HCT116 (cell line): ENCODE results near the gene MOCS1. TPM values are rescaled to one million over a fixed set of nuclear protein-coding genes. Genes with fewer than 3 reads are reported as not detected.

Experiments
- ATAC-seq: fragments of 200-7000 bp; cut with Tn5 transposase; 2 replicates; pipeline ENCODE4 v1.9.1; 2020; ENCODE audit warnings: mild to moderate bottlenecking, moderate library complexity
- BruUV-seq: library from RNA; stranded (reverse); fragments of 400-500 nt; replicated peaks from 2 replicates; lab custom pipeline; 2021; lab: Mats Ljungman, UMichigan
- CTCF ChIA-PET: fragments of 300-600 bp; sonication (Branson Sonifier 250); formaldehyde crosslinking; loops from one replicate; lab custom pipeline; 2021; ENCODE audit warnings: antibody characterized with exemption; lab: Charles Lee
- POLR2A ChIA-PET: fragments of 300-600, 350-600 bp; sonication (Branson Sonifier 250); formaldehyde crosslinking; loops from one replicate; lab custom pipeline; 2021; ENCODE audit warnings: antibody characterized with exemption; lab: Charles Lee
- RAD21 ChIA-PET, 2 experiments: fragments of 300-600 bp; sonication (Branson Sonifier 250); formaldehyde crosslinking; loops; one replicate each; lab custom pipeline; 2023; ENCODE audit warnings: low total read pairs in 2 of 2; ENCODE audit not compliant: uncharacterized antibody in 2 of 2, unreplicated experiment in 2 of 2, low non-redundant PET in 1 of 2; lab: Charles Lee
- DNase-seq: peaks from one replicate; pipeline ENCODE4 v3.0.0-alpha.2; 2010; ENCODE audit warnings: low read depth, low spot score
- H2AFZ ChIP-seq: fragments of 200-600 bp; shearing (Covaris generic), sonication (generic); 2 replicates; pipeline ENCODE4 v1.6.1; 2017; ENCODE audit warnings: low read depth, mixed run types, mixed read lengths, antibody characterized with exemption, low read length; ENCODE audit not compliant: poor library complexity, severe bottlenecking
- H3K27ac ChIP-seq: 2 replicates; pipeline ENCODE4 v1.5.1; 2012; ENCODE audit warnings: low read depth, low read length
- H3K27me3 ChIP-seq: fragments of 200-600 bp; sonication (generic); 2 replicates; pipeline ENCODE4 v1.6.1; 2016; ENCODE audit warnings: mixed run types, low read length, mixed read lengths; ENCODE audit not compliant: insufficient read depth
- H3K36me3 ChIP-seq, 2 experiments: fragments of 200-500 bp in 1 of 2; fragments of 200-600 bp in 1 of 2; sonication (Bioruptor generic) in 1 of 2; sonication (generic) in 1 of 2; 2 replicates each; pipeline versions ENCODE4 v1.5.1 to v1.6.1; 2014 to 2016; ENCODE audit warnings: low read length in 2 of 2, inconsistent platforms in 1 of 2, mixed read lengths in 1 of 2, mixed run types in 1 of 2; ENCODE audit not compliant: insufficient read depth in 2 of 2, control insufficient read depth in 1 of 2
- H3K4me1 ChIP-seq, 2 experiments: fragments of 200-600 bp in 1 of 2; sonication (generic) in 1 of 2; 2 replicates each; pipeline versions ENCODE4 v1.5.1 to v1.6.1; 2012 to 2017; ENCODE audit warnings: low read length in 2 of 2, inconsistent platforms in 1 of 2, mild to moderate bottlenecking in 1 of 2, mixed read lengths in 1 of 2, mixed run types in 1 of 2, moderate library complexity in 1 of 2; ENCODE audit not compliant: insufficient read depth in 2 of 2, control insufficient read depth in 1 of 2
- H3K4me2 ChIP-seq: fragments of 200-600 bp; sonication (generic); 2 replicates; pipeline ENCODE4 v1.6.1; 2017; ENCODE audit warnings: mixed run types, low read length, mixed read lengths
- H3K4me3 ChIP-seq, 2 experiments: fragments of 200-600 bp in 1 of 2; sonication (generic) in 1 of 2; replicated peaks in 1 of 2; 2 replicates each; pipeline ENCODE4 v1.5.1; 2011 to 2016; ENCODE audit warnings: low read length in 2 of 2, control low read depth in 1 of 2, low read depth in 1 of 2, mild to moderate bottlenecking in 1 of 2, mixed read lengths in 1 of 2, mixed run types in 1 of 2
- H3K79me2 ChIP-seq: fragments of 200-600 bp; sonication (generic); 2 replicates; pipeline ENCODE4 v1.6.1; 2017; ENCODE audit warnings: mild to moderate bottlenecking, mixed run types, low read length, moderate library complexity, mixed read lengths; ENCODE audit not compliant: insufficient read depth
- H3K9ac ChIP-seq: fragments of 200-600 bp; sonication (generic); 2 replicates; pipeline ENCODE4 v1.6.1; 2016; ENCODE audit warnings: low read length, mixed read lengths
- H3K9me2 ChIP-seq: fragments of 200-600 bp; sonication (generic), shearing (Covaris generic); 2 replicates; pipeline ENCODE4 v1.6.1; 2017; ENCODE audit warnings: mixed run types, mild to moderate bottlenecking, moderate library complexity; ENCODE audit not compliant: insufficient read depth
- H3K9me3 ChIP-seq, 2 experiments: fragments of 200-500 bp in 1 of 2; fragments of 200-600 bp in 1 of 2; sonication (Bioruptor generic) in 1 of 2; sonication (generic) in 1 of 2; 2 replicates each; pipeline ENCODE4 v1.6.1; 2014 to 2017; ENCODE audit warnings: low read length in 2 of 2, mixed read lengths in 2 of 2, inconsistent platforms in 1 of 2, low read depth in 1 of 2, mild to moderate bottlenecking in 1 of 2, mixed run types in 1 of 2, moderate library complexity in 1 of 2; ENCODE audit not compliant: control insufficient read depth in 1 of 2, insufficient read depth in 1 of 2
- H4K20me1 ChIP-seq: fragments of 200-600 bp; sonication (generic), shearing (Covaris generic); 2 replicates; pipeline ENCODE4 v1.6.1; 2017; ENCODE audit warnings: mixed run types, mild to moderate bottlenecking, moderate library complexity; ENCODE audit not compliant: insufficient read depth
- CBX3 ChIP-seq: IDR thresholded peaks from 2 replicates; pipeline ENCODE4 v1.6.1; 2012; ENCODE audit warnings: low read depth
- EGR1 ChIP-seq: IDR thresholded peaks from 2 replicates; pipeline ENCODE4 v1.6.1; 2012; ENCODE audit warnings: low read depth
- ELF1 ChIP-seq: IDR thresholded peaks from 2 replicates; pipeline ENCODE4 v1.6.1; 2012; ENCODE audit warnings: low read depth, borderline replicate concordance
- EZH2 ChIP-seq: fragments of 200-600 bp; sonication (generic); IDR thresholded peaks from 2 replicates; pipeline ENCODE4 v1.6.1; 2017; ENCODE audit warnings: antibody characterized with exemption, mixed run types
- EZH2phosphoT487 ChIP-seq: fragments of 200-600 bp; IDR thresholded peaks from 2 replicates; pipeline ENCODE4 v1.6.1; 2018; ENCODE audit warnings: antibody characterized with exemption, borderline replicate concordance
- FOSL1 ChIP-seq: IDR thresholded peaks from 2 replicates; pipeline ENCODE4 v1.6.1; 2012; ENCODE audit warnings: low read depth
- POLR2A ChIP-seq: IDR thresholded peaks from 2 replicates; pipeline ENCODE4 v1.7.0; 2011; ENCODE audit warnings: borderline replicate concordance; ENCODE audit not compliant: insufficient read depth, insufficient read length; ENCODE audit errors: extremely low read depth
- POLR2AphosphoS5 ChIP-seq: IDR thresholded peaks from 2 replicates; pipeline ENCODE4 v1.6.1; 2011; ENCODE audit warnings: mild to moderate bottlenecking, low read depth, low read length, moderate library complexity
- RAD21 ChIP-seq: IDR thresholded peaks from 2 replicates; pipeline ENCODE4 v1.6.1; 2012; ENCODE audit warnings: low read depth, mild to moderate bottlenecking
- SIN3A ChIP-seq: IDR thresholded peaks from 2 replicates; pipeline ENCODE4 v1.6.1; 2012; ENCODE audit warnings: low read depth
- SP1 ChIP-seq: IDR thresholded peaks from 2 replicates; pipeline ENCODE4 v1.6.1; 2012; ENCODE audit warnings: low read depth
- SRF ChIP-seq: IDR thresholded peaks from 2 replicates; pipeline ENCODE4 v1.6.1; 2012; ENCODE audit warnings: low read depth
- TCF7L2 ChIP-seq: IDR thresholded peaks from 2 replicates; pipeline ENCODE4 v1.7.0; 2011; ENCODE audit warnings: borderline replicate concordance, inconsistent platforms; ENCODE audit not compliant: insufficient read depth, insufficient read length; ENCODE audit errors: extremely low read depth
- ZNF274 ChIP-seq: fragments of 200-500 bp; sonication (Bioruptor generic); IDR thresholded peaks from 2 replicates; pipeline ENCODE4 v1.6.1; 2014; ENCODE audit warnings: mild to moderate bottlenecking, low read depth, low read length, inconsistent platforms
- intact Hi-C: fragments of 100-400 bp; cut with micrococcal nuclease; formaldehyde crosslinking; loops from 2 replicates; pipeline ENCODE4 v1.10.0; 2022
- total RNA-seq: library from RNA; stranded (reverse); gene quantifications from one replicate; pipeline ENCODE4 v1.2.1, GENCODE V29; 2021; ENCODE audit not compliant: unreplicated experiment
- TF ChIP-seq, protein P1 (sequence below), 3 experiments: fragments of 200-600 bp in 1 of 3; sonication (generic) in 1 of 3; IDR thresholded peaks in 2 of 3; conservative IDR thresholded peaks in 1 of 3; 2 replicates each; pipeline ENCODE4 v1.5.1; 2012 to 2017; ENCODE audit warnings: low read depth in 2 of 3, low read length in 2 of 3, antibody characterized with exemption in 1 of 3, borderline replicate concordance in 1 of 3, control low read depth in 1 of 3, mild to moderate bottlenecking in 1 of 3, mixed read lengths in 1 of 3, mixed run types in 1 of 3, moderate library complexity in 1 of 3; ENCODE audit not compliant: insufficient read depth in 1 of 3
- TF ChIP-seq, protein P2 (sequence below): IDR thresholded peaks from 2 replicates; pipeline ENCODE4 v1.6.1; 2012
- TF ChIP-seq, protein P3 (sequence below): IDR thresholded peaks from 2 replicates; pipeline ENCODE4 v1.6.1; 2012
- TF ChIP-seq, protein P4 (sequence below): IDR thresholded peaks from 2 replicates; pipeline ENCODE4 v1.6.1; 2011; ENCODE audit warnings: mild to moderate bottlenecking, low read length, moderate library complexity; ENCODE audit not compliant: insufficient replicate concordance; ENCODE audit errors: extremely low read depth
- TF ChIP-seq, protein P5 (sequence below): IDR thresholded peaks from 2 replicates; pipeline ENCODE4 v1.6.1; 2012; ENCODE audit warnings: low read depth

The MOCS1 gene
- total RNA-seq, 1 experiment from 2014 or later = 9.3 TPM

DNA sequence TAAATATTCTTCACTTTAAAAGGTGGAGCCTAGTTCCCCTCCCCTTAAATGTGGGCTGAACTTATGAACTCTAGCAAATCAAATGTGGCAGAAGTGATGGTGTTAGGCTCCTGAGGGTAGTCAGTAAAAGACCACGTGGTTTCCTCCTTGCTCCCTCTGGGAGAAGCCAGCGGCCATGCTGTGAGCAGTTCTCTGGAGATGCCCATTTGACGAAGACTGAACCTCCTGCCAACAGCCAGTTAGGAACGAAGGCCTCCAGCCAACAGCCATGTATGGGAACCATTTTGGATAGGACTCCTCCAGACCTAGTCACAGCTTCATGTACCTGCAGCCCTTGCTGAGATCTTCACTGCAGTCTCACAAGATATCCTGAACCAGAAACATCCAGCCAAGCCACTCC is 7.6 kb upstream of the MOCS1 start:
- Histone ChIP-seq H3K27ac (no peak overlapping the region), H4K20me1 (no peaks in the 10 kb centered on the region), H3K27me3 (peaks cover 9% of the 10 kb centered on the region; the same call in 1 of the 2 replicates), H3K4me3 (no peak overlapping the region), H3K9me3 (no peaks in the 10 kb centered on the region), H3K4me2 (no peak overlapping the region), H3K36me3 (no peaks in the 10 kb centered on the region), H3K9ac (no peak overlapping the region), H3K9me2 (no peaks in the 10 kb centered on the region)
- no TSS peak for BruUV-seq
- ATAC-seq = no peak
- RAD21 ChIA-PET = no interaction called here
- POLR2A ChIA-PET = no interaction called here
- no peak for TF ChIP-seq ZNF274
- TF ChIP-seq SRF = no peak
- no peak for TF ChIP-seq EZH2phosphoT487
- TF ChIP-seq SP1 = no peak
- TF ChIP-seq, protein P1, sequence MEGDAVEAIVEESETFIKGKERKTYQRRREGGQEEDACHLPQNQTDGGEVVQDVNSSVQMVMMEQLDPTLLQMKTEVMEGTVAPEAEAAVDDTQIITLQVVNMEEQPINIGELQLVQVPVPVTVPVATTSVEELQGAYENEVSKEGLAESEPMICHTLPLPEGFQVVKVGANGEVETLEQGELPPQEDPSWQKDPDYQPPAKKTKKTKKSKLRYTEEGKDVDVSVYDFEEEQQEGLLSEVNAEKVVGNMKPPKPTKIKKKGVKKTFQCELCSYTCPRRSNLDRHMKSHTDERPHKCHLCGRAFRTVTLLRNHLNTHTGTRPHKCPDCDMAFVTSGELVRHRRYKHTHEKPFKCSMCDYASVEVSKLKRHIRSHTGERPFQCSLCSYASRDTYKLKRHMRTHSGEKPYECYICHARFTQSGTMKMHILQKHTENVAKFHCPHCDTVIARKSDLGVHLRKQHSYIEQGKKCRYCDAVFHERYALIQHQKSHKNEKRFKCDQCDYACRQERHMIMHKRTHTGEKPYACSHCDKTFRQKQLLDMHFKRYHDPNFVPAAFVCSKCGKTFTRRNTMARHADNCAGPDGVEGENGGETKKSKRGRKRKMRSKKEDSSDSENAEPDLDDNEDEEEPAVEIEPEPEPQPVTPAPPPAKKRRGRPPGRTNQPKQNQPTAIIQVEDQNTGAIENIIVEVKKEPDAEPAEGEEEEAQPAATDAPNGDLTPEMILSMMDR (IDR thresholded peaks at IDR 0.05 in 2 of 3, conservative IDR thresholded peaks at IDR 0.05 in 1 of 3; ENCODE audit: borderline replicate concordance in 1 of 3, insufficient read depth in 1 of 3, low read depth in 2 of 3, low read length in 2 of 3) = no peak
- TF ChIP-seq, protein P2, sequence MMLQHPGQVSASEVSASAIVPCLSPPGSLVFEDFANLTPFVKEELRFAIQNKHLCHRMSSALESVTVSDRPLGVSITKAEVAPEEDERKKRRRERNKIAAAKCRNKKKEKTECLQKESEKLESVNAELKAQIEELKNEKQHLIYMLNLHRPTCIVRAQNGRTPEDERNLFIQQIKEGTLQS = no peak
- TF ChIP-seq TCF7L2 = no peak
- no peak for TF ChIP-seq FOSL1
- TF ChIP-seq, protein P3, sequence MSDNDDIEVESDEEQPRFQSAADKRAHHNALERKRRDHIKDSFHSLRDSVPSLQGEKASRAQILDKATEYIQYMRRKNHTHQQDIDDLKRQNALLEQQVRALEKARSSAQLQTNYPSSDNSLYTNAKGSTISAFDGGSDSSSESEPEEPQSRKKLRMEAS = no peak
- no peak for TF ChIP-seq POLR2AphosphoS5
- TF ChIP-seq EZH2 = no peak
- no peak for TF ChIP-seq SIN3A
- TF ChIP-seq, protein P4, sequence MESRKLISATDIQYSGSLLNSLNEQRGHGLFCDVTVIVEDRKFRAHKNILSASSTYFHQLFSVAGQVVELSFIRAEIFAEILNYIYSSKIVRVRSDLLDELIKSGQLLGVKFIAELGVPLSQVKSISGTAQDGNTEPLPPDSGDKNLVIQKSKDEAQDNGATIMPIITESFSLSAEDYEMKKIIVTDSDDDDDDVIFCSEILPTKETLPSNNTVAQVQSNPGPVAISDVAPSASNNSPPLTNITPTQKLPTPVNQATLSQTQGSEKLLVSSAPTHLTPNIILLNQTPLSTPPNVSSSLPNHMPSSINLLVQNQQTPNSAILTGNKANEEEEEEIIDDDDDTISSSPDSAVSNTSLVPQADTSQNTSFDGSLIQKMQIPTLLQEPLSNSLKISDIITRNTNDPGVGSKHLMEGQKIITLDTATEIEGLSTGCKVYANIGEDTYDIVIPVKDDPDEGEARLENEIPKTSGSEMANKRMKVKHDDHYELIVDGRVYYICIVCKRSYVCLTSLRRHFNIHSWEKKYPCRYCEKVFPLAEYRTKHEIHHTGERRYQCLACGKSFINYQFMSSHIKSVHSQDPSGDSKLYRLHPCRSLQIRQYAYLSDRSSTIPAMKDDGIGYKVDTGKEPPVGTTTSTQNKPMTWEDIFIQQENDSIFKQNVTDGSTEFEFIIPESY = no peak
- no peak for TF ChIP-seq ELF1
- TF ChIP-seq CBX3 = no peak
- TF ChIP-seq, protein P5, sequence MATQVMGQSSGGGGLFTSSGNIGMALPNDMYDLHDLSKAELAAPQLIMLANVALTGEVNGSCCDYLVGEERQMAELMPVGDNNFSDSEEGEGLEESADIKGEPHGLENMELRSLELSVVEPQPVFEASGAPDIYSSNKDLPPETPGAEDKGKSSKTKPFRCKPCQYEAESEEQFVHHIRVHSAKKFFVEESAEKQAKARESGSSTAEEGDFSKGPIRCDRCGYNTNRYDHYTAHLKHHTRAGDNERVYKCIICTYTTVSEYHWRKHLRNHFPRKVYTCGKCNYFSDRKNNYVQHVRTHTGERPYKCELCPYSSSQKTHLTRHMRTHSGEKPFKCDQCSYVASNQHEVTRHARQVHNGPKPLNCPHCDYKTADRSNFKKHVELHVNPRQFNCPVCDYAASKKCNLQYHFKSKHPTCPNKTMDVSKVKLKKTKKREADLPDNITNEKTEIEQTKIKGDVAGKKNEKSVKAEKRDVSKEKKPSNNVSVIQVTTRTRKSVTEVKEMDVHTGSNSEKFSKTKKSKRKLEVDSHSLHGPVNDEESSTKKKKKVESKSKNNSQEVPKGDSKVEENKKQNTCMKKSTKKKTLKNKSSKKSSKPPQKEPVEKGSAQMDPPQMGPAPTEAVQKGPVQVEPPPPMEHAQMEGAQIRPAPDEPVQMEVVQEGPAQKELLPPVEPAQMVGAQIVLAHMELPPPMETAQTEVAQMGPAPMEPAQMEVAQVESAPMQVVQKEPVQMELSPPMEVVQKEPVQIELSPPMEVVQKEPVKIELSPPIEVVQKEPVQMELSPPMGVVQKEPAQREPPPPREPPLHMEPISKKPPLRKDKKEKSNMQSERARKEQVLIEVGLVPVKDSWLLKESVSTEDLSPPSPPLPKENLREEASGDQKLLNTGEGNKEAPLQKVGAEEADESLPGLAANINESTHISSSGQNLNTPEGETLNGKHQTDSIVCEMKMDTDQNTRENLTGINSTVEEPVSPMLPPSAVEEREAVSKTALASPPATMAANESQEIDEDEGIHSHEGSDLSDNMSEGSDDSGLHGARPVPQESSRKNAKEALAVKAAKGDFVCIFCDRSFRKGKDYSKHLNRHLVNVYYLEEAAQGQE = no peak
- no peak for TF ChIP-seq RAD21
- no peak for TF ChIP-seq POLR2A
- TF ChIP-seq EGR1 = no peak
- TF ChIP-seq, all 23 proteins: peak for 0
- Histone ChIP-seq H3K4me1 (peaks cover 2 to 4% of the 10 kb centered on the region in 2 experiments; a peak in 2 of 4 replicates), H3K79me2 (no peaks in the 10 kb centered on the region), H2AFZ (no peak overlapping the region)
- intact Hi-C loops = no loop called here
- no peak for DNase-seq
- CTCF ChIA-PET = no interaction called here
